HG03432 (cell line): ENCODE results near the gene GNGT2.

Experiments used
- ATAC-seq: cut with Tn5 transposase; IDR thresholded peaks from one replicate; pipeline ENCODE4 v1.9.1; 2021; ENCODE audit warnings: mild to moderate bottlenecking, moderate library complexity; ENCODE audit not compliant: unreplicated experiment

Gene GNGT2

DNA sequence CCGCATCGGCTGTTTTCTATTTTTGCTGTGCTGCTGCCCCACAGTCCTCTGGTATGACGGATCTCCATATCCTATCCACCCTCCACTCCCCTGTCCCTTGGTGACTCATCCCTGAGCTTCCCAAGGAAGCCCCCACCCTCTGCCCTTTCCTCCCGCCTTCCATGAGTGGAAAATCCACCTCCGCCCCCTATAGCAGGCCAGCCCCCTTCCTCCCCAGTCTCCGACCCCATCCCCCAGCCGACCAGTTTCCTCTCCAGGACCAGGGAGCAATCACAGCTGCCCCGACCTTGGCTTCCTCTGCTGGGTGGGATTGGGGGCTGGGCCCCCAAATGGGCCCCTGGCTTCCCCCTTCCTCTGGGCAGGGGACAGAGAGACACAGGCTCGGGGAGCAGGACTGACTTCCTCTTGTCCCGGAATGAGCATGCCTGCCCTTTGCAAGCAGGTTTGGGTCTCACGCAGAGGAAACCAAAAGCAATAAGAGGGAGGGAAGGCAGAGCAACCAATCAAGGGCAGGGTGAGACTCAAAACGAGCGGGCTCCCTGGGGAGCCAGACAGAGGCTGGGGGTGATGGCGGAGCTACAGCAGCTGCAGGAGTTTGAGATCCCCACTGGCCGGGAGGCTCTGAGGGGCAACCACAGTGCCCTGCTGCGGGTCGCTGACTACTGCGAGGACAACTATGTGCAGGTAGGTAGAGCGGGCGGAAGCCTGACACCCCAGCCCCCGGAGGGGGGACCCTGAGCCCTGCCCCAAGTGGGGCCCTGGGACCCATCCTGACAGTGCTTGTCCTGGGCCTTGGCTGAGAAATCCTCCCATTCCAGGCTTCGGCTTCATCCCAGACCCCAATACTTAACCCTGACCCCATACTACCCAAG lies at the start of gene GNGT2, which contains the start of gene ABI3:
TSS of gene GNGT2 (minus strand) at position 417 of the 872 bp plus-strand sequence. CDS start 3,152 bp downstream, outside the sequence.
TSS of gene ABI3 (plus strand) at position 550 of the 872 bp plus-strand sequence. CDS start at position 568, 18 bp downstream.
- peak; percentile 78 for ATAC-seq

GRCh38 chr17:49259663-49260010 lies 49.3 kb upstream of the GNGT2 start:
- no peak for ATAC-seq

DNA sequence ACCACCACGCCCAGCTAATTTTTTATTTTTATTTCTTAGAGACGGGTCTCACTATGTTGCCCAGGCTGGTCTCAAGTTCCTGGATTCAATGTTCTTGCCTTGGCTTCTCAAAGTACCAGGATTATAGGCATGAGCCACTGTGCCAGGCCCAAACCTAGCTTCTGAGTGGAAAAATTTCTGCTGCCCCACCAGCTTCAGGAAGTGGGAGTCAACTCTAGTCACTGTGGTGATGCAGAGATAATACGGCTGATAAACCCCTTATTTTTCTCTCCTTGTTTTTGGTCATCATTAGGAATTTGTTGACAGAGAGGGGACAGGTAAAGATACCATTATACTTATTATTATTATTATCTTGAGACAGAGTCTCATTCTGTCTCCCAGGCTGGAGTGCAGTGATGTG lies 48.0 kb upstream of the GNGT2 start:
- ATAC-seq, result no peak

- ATAC-seq, result no peak
These were observed 44.8 kb upstream of the GNGT2 start for GRCh38 chr17:49255125-49255524.

GRCh38 chr17:49254066-49254465 lies 43.7 kb upstream of the GNGT2 start:
- no peak for ATAC-seq

GRCh38 chr17:49252148-49252695 lies 41.8 kb upstream of the GNGT2 start:
- no peak for ATAC-seq

DNA sequence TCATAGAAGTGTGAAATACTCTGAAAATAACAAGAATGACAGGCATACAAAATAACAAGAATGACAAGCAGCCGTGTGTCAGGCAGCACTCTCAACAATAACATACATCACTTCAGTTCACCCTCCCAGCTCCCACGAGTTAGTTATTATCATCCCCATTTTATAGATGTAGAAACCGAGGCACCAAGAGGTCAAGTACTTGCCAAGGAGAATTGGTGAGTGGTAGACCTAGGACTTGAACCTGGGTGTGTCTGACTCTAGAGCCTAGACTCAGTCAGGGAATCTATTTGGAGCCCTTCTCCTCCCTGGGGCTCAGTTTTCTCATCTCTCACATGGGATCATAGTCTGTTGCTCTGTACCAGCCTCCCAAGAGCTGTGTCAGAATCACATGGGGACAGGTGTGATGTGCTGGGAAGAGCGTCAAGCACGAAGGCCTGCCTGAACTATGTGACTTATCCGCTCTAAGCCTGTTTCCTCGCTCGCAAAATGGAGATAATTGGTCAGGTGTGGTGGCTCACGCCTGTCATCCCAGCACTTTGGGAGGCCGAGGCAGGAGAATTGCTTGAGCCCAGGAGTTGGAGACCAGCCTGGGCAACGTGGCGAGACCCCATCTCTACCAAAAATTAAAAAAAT lies 39.6 kb upstream of the GNGT2 start:
- no peak for ATAC-seq

- ATAC-seq, result no peak
These were observed 39.0 kb upstream of the GNGT2 start for GRCh38 chr17:49249292-49249794.

- ATAC-seq, result no peak
These were observed 37.6 kb upstream of the GNGT2 start for GRCh38 chr17:49247944-49248343.

DNA sequence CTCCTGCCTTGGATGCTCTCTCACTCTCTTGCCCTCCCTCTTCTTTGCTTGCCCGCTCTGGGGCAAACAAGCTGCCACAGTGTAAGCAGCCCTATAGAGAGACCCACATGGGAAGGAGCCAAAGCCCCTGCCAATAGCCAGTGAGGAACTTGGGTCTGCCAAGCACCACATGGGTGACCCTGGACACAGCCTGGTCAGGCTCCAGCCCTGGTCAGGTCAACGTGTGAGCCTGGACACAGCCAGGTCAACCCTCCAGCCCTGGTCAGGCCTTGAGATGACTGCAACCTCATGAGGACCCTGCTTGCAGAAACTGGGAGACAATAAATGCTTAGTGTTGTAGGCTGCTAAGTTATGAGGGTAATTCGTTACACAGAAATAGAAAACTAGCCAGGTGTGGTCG lies 34.5 kb upstream of the GNGT2 start:
- ATAC-seq, result no peak

DNA sequence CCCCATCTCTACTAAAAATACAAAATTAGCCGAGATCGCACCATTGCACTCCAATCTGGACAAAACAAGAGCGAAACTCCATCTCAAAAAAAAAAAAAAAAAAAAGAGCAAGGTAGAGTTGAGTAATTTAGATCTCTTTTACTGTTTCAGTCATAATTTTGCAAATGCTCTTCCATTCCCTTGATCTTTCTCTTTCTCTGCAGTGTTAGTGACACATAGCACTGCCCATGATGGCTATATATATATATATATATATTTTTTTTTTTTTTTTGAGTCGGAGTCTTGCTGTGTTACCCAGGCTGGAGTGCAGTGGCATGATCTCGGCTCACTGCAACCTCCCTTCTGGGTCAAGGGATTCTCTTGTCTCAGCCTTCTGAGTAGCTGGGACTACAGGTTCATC lies 32.4 kb upstream of the GNGT2 start:
- no peak for ATAC-seq

GRCh38 chr17:49241692-49242397 lies 31.5 kb upstream of the GNGT2 start:
- ATAC-seq, result no peak

GRCh38 chr17:49241040-49241439 lies 30.7 kb upstream of the GNGT2 start:
- no peak for ATAC-seq

GRCh38 chr17:49240619-49241018 lies 30.2 kb upstream of the GNGT2 start:
- ATAC-seq, result no peak

DNA sequence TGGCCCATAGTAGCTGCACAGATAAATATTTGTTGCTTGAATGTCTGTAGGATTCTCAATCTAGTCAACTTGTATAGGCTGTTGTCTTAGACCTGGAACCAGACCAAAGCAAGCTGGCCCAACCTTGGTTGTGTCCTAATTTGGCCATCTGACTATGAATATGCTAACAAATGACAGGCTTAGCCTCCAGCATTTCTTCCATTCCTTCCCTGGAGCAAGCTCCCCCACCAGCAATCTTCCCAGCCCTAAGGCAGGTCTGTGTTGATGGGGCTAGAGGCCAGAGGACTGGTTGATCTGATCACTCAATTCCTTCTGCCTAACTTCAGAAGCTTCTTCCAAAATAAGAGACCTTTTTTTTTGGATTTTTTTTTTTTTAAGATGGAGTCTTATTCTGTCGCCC lies 29.6 kb upstream of the GNGT2 start:
- ATAC-seq, result no peak

DNA sequence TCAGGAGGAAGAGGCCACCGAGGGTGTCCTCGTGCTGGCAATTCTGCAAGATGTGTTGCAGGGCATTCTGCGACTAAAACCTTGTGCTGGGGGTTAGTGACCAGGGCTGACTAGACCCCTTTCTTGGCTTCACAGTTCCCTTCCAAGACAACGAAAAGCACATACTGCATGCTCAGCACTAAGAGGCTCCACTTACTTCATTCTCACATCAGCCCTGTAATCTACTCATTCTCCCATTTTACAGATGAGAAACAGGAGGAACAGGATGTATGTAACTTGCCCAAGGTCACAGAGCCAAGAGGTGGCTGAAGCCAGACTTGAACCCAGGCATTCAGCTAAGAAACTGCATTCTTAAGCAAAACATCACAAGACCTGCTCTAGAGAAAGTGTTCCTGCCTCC lies 25.5 kb upstream of the GNGT2 start:
- ATAC-seq, result no peak

DNA sequence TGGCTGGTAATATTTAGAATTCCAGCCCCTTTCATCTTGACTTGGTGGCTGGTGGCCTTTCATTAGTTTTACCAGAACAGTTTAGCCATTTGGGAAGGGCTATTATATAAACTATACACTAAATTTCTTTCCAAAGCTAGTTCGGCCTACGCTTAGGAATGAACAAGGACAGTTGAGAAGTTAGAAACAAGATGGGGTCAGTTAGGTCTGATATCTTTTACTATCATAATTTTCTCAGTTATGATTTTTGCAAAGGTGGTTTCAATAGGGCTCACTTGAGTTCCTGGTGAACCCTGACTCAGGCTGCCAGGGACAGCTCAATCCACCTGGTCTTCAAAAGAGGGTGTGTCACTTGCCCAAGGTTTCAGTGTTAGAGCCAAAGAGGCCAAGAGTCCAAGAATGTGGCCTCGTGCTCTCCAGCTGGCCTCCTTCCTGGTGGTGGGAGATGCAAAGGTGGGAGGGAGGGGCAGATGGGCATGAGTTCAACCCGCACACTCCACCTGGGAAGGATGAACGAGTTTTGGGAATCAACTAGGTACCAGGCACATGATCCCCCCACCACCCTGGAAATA lies 24.2 kb upstream of the GNGT2 start:
- no peak for ATAC-seq

DNA sequence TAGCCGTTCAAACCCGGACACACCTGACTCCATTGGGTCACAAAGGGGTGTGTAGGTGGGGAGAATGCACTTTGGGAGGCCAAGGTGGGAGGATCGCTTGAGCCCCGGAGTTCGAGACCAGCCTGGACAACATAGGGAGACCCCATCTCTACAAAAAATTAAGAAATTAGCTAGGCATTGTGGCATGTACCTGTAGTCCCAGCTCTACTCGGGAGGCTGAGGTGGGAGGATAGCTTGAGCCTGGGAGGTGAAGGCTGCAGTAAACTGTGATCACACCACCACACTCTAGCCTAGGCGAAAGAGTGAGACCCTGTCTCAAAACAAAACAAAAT lies 21.2 kb upstream of the GNGT2 start:
- ATAC-seq, result no peak

DNA sequence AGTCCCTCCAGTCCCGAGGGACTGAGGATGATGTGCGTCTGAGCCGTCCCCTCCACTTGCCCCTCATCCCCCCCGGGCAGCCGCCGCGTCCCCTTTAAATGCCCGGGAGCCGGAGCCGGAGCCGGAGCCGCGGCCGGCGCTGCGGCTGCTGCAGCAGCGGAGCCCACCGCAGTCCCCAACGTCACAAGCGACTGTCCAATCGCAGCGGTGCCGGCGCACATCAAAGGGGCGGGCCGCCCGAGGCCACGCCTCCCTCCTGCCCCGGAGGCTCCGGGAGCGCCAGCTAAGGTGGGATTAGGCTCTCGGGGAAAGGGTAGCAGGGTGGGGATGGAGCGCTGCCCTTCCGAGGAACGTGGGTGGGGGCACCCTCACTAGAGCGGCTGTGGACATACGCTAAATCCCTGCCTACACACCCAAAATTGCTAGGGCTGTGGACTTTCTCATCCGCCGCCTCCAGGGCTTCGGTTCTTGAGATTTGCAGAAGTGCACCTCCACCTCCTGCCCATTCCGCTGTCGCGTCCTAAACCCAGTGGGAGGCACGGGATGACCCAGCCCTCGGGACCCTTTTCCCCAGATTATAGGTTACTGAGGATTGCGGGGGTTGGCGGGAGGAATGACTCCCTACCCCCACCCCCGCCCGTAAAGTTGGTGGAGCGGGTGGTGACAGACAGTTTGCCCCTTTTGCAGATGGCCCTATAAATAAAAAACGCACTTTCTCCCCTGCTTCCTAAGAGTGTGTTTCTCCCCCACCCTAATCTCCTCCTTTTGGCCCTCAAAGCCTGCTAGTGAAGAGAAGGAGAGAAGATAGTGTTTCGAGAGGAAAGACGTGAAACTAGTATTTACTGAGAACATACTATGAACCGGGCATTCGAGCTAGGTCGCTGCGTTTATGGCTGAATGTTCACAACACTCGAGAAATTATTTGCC lies 20.5 kb upstream of the GNGT2 start, which contains the start of gene PHOSPHO1:
TSS of gene PHOSPHO1 (minus strand) at position 152 of the 927 bp plus-strand sequence. CDS start 4,096 bp downstream, outside the sequence.
- peak; percentile 95 for ATAC-seq
